SJSA1 (cell line): ENCODE measurements around the gene TSPAN2. TPM values are rescaled to one million over a fixed set of nuclear protein-coding genes. Genes with fewer than 3 reads are reported as not detected.
"Not testable (repeated sequence)": the region's sequence is repeated elsewhere in the genome, so short reads cannot be mapped to it uniquely, and the experiment has no call there.

ENCODE experiments used
- DNase-seq, 2 experiments: peaks; one replicate each; pipeline ENCODE4 v3.0.0-alpha.2; 2015 to 2020; ENCODE audit warnings: low spot score in 2 of 2, low read depth in 1 of 2
- H3K27ac ChIP-seq: fragments of 250-450 bp; sonication (Bioruptor Pico); 2 replicates; pipeline ENCODE4 v1.5.1; 2020; ENCODE audit warnings: mild to moderate bottlenecking, moderate library complexity
- H3K27me3 ChIP-seq: fragments of 250-450 bp; sonication (Bioruptor Pico); replicated peaks from 2 replicates; pipeline ENCODE4 v1.5.1; 2020; ENCODE audit warnings: mild to moderate bottlenecking, moderate library complexity
- H3K36me3 ChIP-seq: fragments of 250-450 bp; sonication (Bioruptor Pico); 2 replicates; pipeline ENCODE4 v1.5.1; 2020; ENCODE audit warnings: mild to moderate bottlenecking
- H3K4me1 ChIP-seq: fragments of 250-450 bp; sonication (Bioruptor Pico); replicated peaks from 2 replicates; pipeline ENCODE4 v1.6.1; 2021; ENCODE audit warnings: mild to moderate bottlenecking
- H3K4me3 ChIP-seq: fragments of 250-450 bp; sonication (Bioruptor Pico); 2 replicates; pipeline ENCODE4 v1.5.1; 2020; ENCODE audit warnings: mild to moderate bottlenecking
- H3K9me3 ChIP-seq: fragments of 250-450 bp; sonication (Bioruptor Pico); replicated peaks from 2 replicates; pipeline ENCODE4 v1.5.1; 2020; ENCODE audit warnings: mild to moderate bottlenecking
- total RNA-seq: library from RNA; depleted of rRNA; stranded (reverse); fragments of >200 nt; shearing (Covaris generic); gene quantifications from 2 replicates; pipeline ENCODE4 v1.2.3, GENCODE V29; 2014; rRNA removed

TSPAN2 gene
- total RNA-seq, 1 experiment from 2014 or later = 18.2 TPM

DNA sequence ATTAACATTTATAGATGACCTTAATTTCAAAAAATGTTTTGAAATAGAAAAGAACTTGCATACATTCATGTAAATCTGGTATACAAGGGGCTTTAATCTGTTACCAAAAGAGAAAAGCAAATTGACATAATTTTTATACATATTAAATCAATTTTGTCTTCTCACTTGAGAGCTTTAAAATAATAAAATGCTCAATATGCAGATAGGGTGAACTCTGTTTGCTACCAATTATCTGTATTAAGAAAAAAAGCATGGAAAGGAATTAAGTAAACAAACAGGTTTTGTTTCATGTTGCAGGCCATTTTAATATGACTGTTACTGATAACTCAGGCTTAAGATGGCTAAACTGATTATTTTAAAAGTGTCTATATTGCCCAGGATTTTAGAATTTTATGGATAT is 65.7 kb downstream of the TSPAN2 start:
- H3K27me3 ChIP-seq = no peaks in the 10 kb centered on the region
- H3K36me3 ChIP-seq = no peaks in the 10 kb centered on the region
- H3K9me3 ChIP-seq = no peaks in the 10 kb centered on the region
- no peaks in the 10 kb centered on the region for H3K4me1 ChIP-seq
- no peak overlapping the region for H3K27ac ChIP-seq
- H3K4me3 ChIP-seq = no peak overlapping the region
- no peak for DNase-seq

DNA sequence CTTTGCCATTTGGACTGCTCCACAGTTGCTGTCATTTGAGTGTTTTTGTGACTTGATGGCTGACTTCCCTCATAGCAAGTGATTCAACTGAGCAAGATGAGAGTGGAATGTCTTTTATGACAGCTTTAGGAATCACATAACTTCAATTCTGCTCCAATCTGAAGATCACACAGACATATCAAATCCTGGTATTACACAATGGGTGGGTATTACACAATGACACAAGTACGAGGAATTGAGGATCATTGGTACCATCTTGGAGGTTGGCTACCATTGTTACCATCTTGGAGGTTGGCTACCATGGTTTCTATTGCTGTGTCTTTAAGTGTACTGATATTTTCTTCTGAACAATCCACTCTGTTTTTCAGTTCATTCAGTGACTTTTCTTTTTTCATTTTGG is 68.2 kb downstream of the TSPAN2 start:
- DNase-seq = no peak
- H3K36me3 ChIP-seq = no peaks in the 10 kb centered on the region
- no peaks in the 10 kb centered on the region for H3K4me1 ChIP-seq
- H3K4me3 ChIP-seq = no peak overlapping the region
- no peaks in the 10 kb centered on the region for H3K9me3 ChIP-seq
- no peaks in the 10 kb centered on the region for H3K27me3 ChIP-seq
- no peak overlapping the region for H3K27ac ChIP-seq

DNA sequence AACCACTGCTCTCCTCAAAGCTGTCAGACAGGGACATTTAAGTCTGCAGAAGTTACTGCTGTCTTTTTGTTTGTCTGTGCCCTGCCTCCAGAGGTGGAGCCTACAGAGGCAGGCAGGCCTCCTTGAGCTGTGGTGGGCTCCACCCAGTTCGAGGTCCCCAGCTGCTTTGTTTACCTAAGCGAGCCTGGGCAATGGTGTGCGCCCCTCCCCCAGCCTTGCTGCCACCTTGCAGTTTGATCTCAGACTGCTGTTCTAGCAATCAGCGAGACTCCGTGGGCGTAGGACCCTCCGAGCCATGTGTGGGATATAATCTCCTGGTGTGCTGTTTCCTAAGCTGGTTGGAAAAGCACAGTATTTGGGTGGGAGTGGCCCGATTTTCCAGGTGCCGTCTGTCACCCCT is 69.8 kb downstream of the TSPAN2 start:
- not testable (repeated sequence) for H3K4me3 ChIP-seq, H3K27me3 ChIP-seq, DNase-seq, H3K9me3 ChIP-seq, H3K36me3 ChIP-seq, H3K4me1 ChIP-seq, H3K27ac ChIP-seq

GRCh38 chr1:115013792-115014191 is 75.5 kb downstream of the TSPAN2 start:
- Histone ChIP-seq H3K36me3 (no peaks in the 10 kb centered on the region), H3K9me3 (no peaks in the 10 kb centered on the region), H3K27ac (no peak overlapping the region), H3K27me3 (no peaks in the 10 kb centered on the region), H3K4me3 (no peak overlapping the region), H3K4me1 (no peaks in the 10 kb centered on the region)
- DNase-seq = no peak

- H3K4me3 ChIP-seq = no peak overlapping the region
- no peaks in the 10 kb centered on the region for H3K27me3 ChIP-seq
- H3K9me3 ChIP-seq = no peaks in the 10 kb centered on the region
- H3K36me3 ChIP-seq = no peaks in the 10 kb centered on the region
- no peak for DNase-seq
- H3K4me1 ChIP-seq = no peaks in the 10 kb centered on the region
- H3K27ac ChIP-seq = no peak overlapping the region
These were observed 76.9 kb downstream of the TSPAN2 start for GRCh38 chr1:115012434-115012833.

GRCh38 chr1:115012006-115012405 is 77.3 kb downstream of the TSPAN2 start:
- Histone ChIP-seq H3K9me3 (no peaks in the 10 kb centered on the region), H3K36me3 (no peaks in the 10 kb centered on the region), H3K27ac (no peak overlapping the region), H3K27me3 (no peaks in the 10 kb centered on the region), H3K4me3 (no peak overlapping the region), H3K4me1 (no peaks in the 10 kb centered on the region)
- DNase-seq = no peak

- no peak for DNase-seq
- H3K9me3 ChIP-seq = no peaks in the 10 kb centered on the region
- no peaks in the 10 kb centered on the region for H3K4me1 ChIP-seq
- no peak overlapping the region for H3K27ac ChIP-seq
- no peaks in the 10 kb centered on the region for H3K27me3 ChIP-seq
- H3K4me3 ChIP-seq = no peak overlapping the region
- H3K36me3 ChIP-seq = no peaks in the 10 kb centered on the region
These were observed 83.1 kb downstream of the TSPAN2 start for GRCh38 chr1:115006191-115006590.

Other genes with a start within 250 kb of the TSPAN2 start
- gene SYCP1, start 234.6 kb downstream of the TSPAN2 start, total RNA-seq = not detected in 2 replicates
- gene TSHB, start 59.7 kb downstream of the TSPAN2 start, total RNA-seq = not detected in 2 replicates
- gene NGF, start 248.7 kb upstream of the TSPAN2 start, total RNA-seq = 1.3 and 6.0 TPM in 2 replicates